Adipose tissue (tissue), 3 donors: Measurements from ENCODE around the gene PCDHB7. TPM values are rescaled to one million over a fixed set of nuclear protein-coding genes. Genes with fewer than 3 reads are reported as not detected.
"Not testable (repeated sequence)": the region's sequence is repeated elsewhere in the genome, so short reads cannot be mapped to it uniquely, and the experiment has no call there.

Source experiments
- H3K27ac ChIP-seq: one replicate; pipeline ENCODE4 v1.5.1; 2013; ENCODE audit warnings: low read depth, low read length
- WGBS, 3 donors: extraction: QIAGEN DNeasy Blood & Tissue Kit; methylation state at CpG; one replicate each; pipeline ENCODE4 v1.1.7; 2013; 5-methylcytosine and 5-hydroxymethylcytosine counted together
- polyA plus RNA-seq, 3 donors: library from polyadenylated mRNA; stranded (reverse); fragments of 200-250 nt; gene quantifications; one replicate each; pipeline ENCODE4 v1.2.3, GENCODE V29; 2013
- donor health status: healthy with polysubstance abuse.
- donor health status: Bipolar disorder and iron deficiency.
- donor health status: healthy.

PCDHB7 gene
- polyA plus RNA-seq, 3 donors = 0.20 to 1.5 (median 0.79) TPM

GRCh38 chr5:141210849-141211248 lies 38.4 kb downstream of the PCDHB7 start:
- WGBS, 3 donors = 21 to 27% (median 27%) methylated on average over 17 to 20 of the region's 27 CpGs
- H3K27ac ChIP-seq = not testable (repeated sequence)

- 6 to 10% (median 9%) methylated on average over 12 to 13 of the region's 18 CpGs for WGBS, 3 donors
- H3K27ac ChIP-seq = not testable (repeated sequence)
These were observed 41.4 kb downstream of the PCDHB7 start, which contains the start of gene PCDHB13 for GRCh38 chr5:141213656-141214339. Gene PCDHB13 (plus strand): TSS chr5:141213919. CDS start chr5:141214124, 205 bp downstream.

- not testable (repeated sequence) for H3K27ac ChIP-seq
- WGBS, 3 donors = 42 to 55% (median 52%) methylated on average over 10 to 11 of the region's 12 CpGs
These were observed 42.1 kb downstream of the PCDHB7 start for GRCh38 chr5:141214583-141214982.

GRCh38 chr5:141215504-141215903 lies 43.1 kb downstream of the PCDHB7 start:
- H3K27ac ChIP-seq = not testable (repeated sequence)
- 28 to 34% (median 31%) methylated on average over 23 to 34 of the region's 40 CpGs for WGBS, 3 donors

- 34 to 40% (median 35%) methylated on average over 10 to 18 of the region's 26 CpGs for WGBS, 3 donors
- not testable (repeated sequence) for H3K27ac ChIP-seq
These were observed 43.6 kb downstream of the PCDHB7 start for GRCh38 chr5:141216035-141216434.

- no peak within 1 kb of the TSS for H3K27ac ChIP-seq
- 20 to 30% (median 21%) methylated on average over 15 of the region's 15 CpGs for WGBS, 3 donors
These were observed 50.8 kb downstream of the PCDHB7 start, which contains the start of gene PCDHB14 for GRCh38 chr5:141223112-141223783. Gene PCDHB14 (plus strand): TSS chr5:141223343. CDS start chr5:141223506, 163 bp downstream.

- 16 to 22% (median 21%) methylated on average over 25 to 33 of the region's 40 CpGs for WGBS, 3 donors
- not testable (repeated sequence) for H3K27ac ChIP-seq
These were observed 52.4 kb downstream of the PCDHB7 start for GRCh38 chr5:141224844-141225243.

GRCh38 chr5:141225421-141225820 lies 53.0 kb downstream of the PCDHB7 start:
- H3K27ac ChIP-seq = not testable (repeated sequence)
- 28 to 31% (median 28%) methylated on average over 15 to 30 of the region's 30 CpGs for WGBS, 3 donors

Other genes with a start within 250 kb of the PCDHB7 start
- gene PCDHAC1, start 246.3 kb upstream of the PCDHB7 start, polyA plus RNA-seq = under 1 TPM in 2 of 3 donors, not detected in 1; 0.03 to 0.28 TPM
- under 1 TPM; 0.11 to 0.28 (median 0.25) TPM for gene PCDHAC2, start 206.2 kb upstream of the PCDHB7 start, polyA plus RNA-seq
- under 1 TPM in 1 of 3 donors, not detected in 2; 0.05 TPM for gene PCDHB1, start 121.3 kb upstream of the PCDHB7 start, polyA plus RNA-seq
- 1 to 10 TPM in 1 of 3 donors, under 1 TPM in 2; 0.74 to 3.2 (median 0.79) TPM for gene PCDHB2, start 78.0 kb upstream of the PCDHB7 start, polyA plus RNA-seq
- gene PCDHB3, start 72.2 kb upstream of the PCDHB7 start, polyA plus RNA-seq = 1 to 10 TPM in 1 of 3 donors, under 1 TPM in 2; 0.48 to 1.4 (median 0.90) TPM
- 1 to 10 TPM in 2 of 3 donors, under 1 TPM in 1; 0.90 to 2.9 (median 1.9) TPM for gene PCDHB4, start 50.8 kb upstream of the PCDHB7 start, polyA plus RNA-seq
- 1 to 10 TPM; 1.3 to 5.8 (median 1.6) TPM for gene PCDHB5, start 37.4 kb upstream of the PCDHB7 start, polyA plus RNA-seq
- gene PCDHB6, start 22.6 kb upstream of the PCDHB7 start, polyA plus RNA-seq = under 1 TPM in 2 of 3 donors, not detected in 1; 0.33 to 0.46 TPM
- gene PCDHB8, start 5.1 kb downstream of the PCDHB7 start, polyA plus RNA-seq = 1 to 10 TPM in 1 of 3 donors, under 1 TPM in 1, not detected in 1; 0.42 to 1.2 TPM
- 1 to 10 TPM in 1 of 3 donors, under 1 TPM in 2; 0.72 to 1.4 (median 0.90) TPM for gene PCDHB16, start 9.7 kb downstream of the PCDHB7 start, polyA plus RNA-seq
- gene PCDHB9, start 14.5 kb downstream of the PCDHB7 start, polyA plus RNA-seq = under 1 TPM; 0.38 to 0.88 (median 0.79) TPM
- gene PCDHB10, start 19.7 kb downstream of the PCDHB7 start, polyA plus RNA-seq = 1 to 10 TPM in 1 of 3 donors, under 1 TPM in 2; 0.41 to 1.1 (median 0.67) TPM
- 1 to 10 TPM in 2 of 3 donors, under 1 TPM in 1; 0.45 to 1.4 (median 1.0) TPM for gene PCDHB11, start 27.0 kb downstream of the PCDHB7 start, polyA plus RNA-seq
- 1 to 10 TPM in 2 of 3 donors, under 1 TPM in 1; 0.81 to 1.2 (median 1.2) TPM for gene PCDHB12, start 36.1 kb downstream of the PCDHB7 start, polyA plus RNA-seq
- gene PCDHB13, start 41.3 kb downstream of the PCDHB7 start, polyA plus RNA-seq = 1 to 10 TPM in 2 of 3 donors, under 1 TPM in 1; 0.34 to 1.7 (median 1.3) TPM
- gene PCDHB14, start 50.7 kb downstream of the PCDHB7 start, polyA plus RNA-seq = 1 to 10 TPM; 1.3 to 2.5 (median 1.4) TPM
- 1 to 10 TPM in 2 of 3 donors, under 1 TPM in 1; 0.79 to 3.2 (median 2.0) TPM for gene PCDHB15, start 72.8 kb downstream of the PCDHB7 start, polyA plus RNA-seq
- gene SLC25A2, start 131.4 kb downstream of the PCDHB7 start, polyA plus RNA-seq = under 1 TPM in 1 of 3 donors, not detected in 2; 0.03 TPM
- 10 to 100 TPM; 32.2 to 62.0 (median 59.1) TPM for gene TAF7, start 148.1 kb downstream of the PCDHB7 start, polyA plus RNA-seq
- gene PCDHGA1, start 157.9 kb downstream of the PCDHB7 start, polyA plus RNA-seq = under 1 TPM in 2 of 3 donors, not detected in 1; 0.10 to 0.25 TPM
- 1 to 10 TPM in 1 of 3 donors, under 1 TPM in 2; 0.56 to 1.3 (median 0.89) TPM for gene PCDHGA2, start 166.1 kb downstream of the PCDHB7 start, polyA plus RNA-seq
- gene PCDHGA3, start 171.2 kb downstream of the PCDHB7 start, polyA plus RNA-seq = under 1 TPM; 0.45 to 0.82 (median 0.54) TPM
- gene PCDHGB1, start 177.5 kb downstream of the PCDHB7 start, polyA plus RNA-seq = under 1 TPM; 0.11 to 0.36 (median 0.30) TPM
- gene PCDHGA4, start 182.4 kb downstream of the PCDHB7 start, polyA plus RNA-seq = under 1 TPM; 0.34 to 0.98 (median 0.82) TPM
- under 1 TPM; 0.58 to 0.90 (median 0.71) TPM for gene PCDHGB2, start 187.3 kb downstream of the PCDHB7 start, polyA plus RNA-seq
- under 1 TPM; 0.34 to 0.52 (median 0.43) TPM for gene PCDHGA5, start 191.5 kb downstream of the PCDHB7 start, polyA plus RNA-seq
- gene PCDHGB3, start 197.6 kb downstream of the PCDHB7 start, polyA plus RNA-seq = under 1 TPM; 0.34 to 0.52 (median 0.40) TPM
- gene PCDHGA6, start 201.2 kb downstream of the PCDHB7 start, polyA plus RNA-seq = 1 to 10 TPM in 1 of 3 donors, under 1 TPM in 2; 0.45 to 1.3 (median 0.83) TPM
- gene PCDHGA7, start 210.1 kb downstream of the PCDHB7 start, polyA plus RNA-seq = under 1 TPM; 0.11 to 0.38 (median 0.31) TPM
- gene PCDHGB4, start 215.1 kb downstream of the PCDHB7 start, polyA plus RNA-seq = 1 to 10 TPM in 1 of 3 donors, under 1 TPM in 2; 0.34 to 1.2 (median 0.60) TPM
- under 1 TPM; 0.07 to 0.45 (median 0.10) TPM for gene PCDHGA8, start 220.0 kb downstream of the PCDHB7 start, polyA plus RNA-seq
- 1 to 10 TPM in 2 of 3 donors, under 1 TPM in 1; 0.11 to 3.1 (median 2.3) TPM for gene PCDHGB5, start 225.3 kb downstream of the PCDHB7 start, polyA plus RNA-seq
- gene PCDHGA9, start 230.1 kb downstream of the PCDHB7 start, polyA plus RNA-seq = under 1 TPM; 0.51 to 0.89 (median 0.67) TPM
- 1 to 10 TPM; 1.0 to 2.4 (median 1.0) TPM for gene PCDHGB6, start 235.4 kb downstream of the PCDHB7 start, polyA plus RNA-seq
- 1 to 10 TPM in 1 of 3 donors, under 1 TPM in 2; 0.64 to 1.8 (median 0.79) TPM for gene PCDHGA10, start 240.3 kb downstream of the PCDHB7 start, polyA plus RNA-seq
- 1 to 10 TPM; 2.3 to 4.9 (median 2.6) TPM for gene PCDHGB7, start 245.0 kb downstream of the PCDHB7 start, polyA plus RNA-seq
- 1 to 10 TPM in 1 of 3 donors, under 1 TPM in 2; 0.32 to 1.1 (median 0.79) TPM for gene PCDHGA11, start 248.4 kb downstream of the PCDHB7 start, polyA plus RNA-seq